SU-DHL-6 (cell line): Measurements from ENCODE around the gene ZNF786.

Experiments used
- H2AFZ ChIP-seq: fragments of 200-600 bp; sonication (generic); 2 replicates; pipeline ENCODE4 v1.6.1; 2014; ENCODE audit warnings: low read depth, mild to moderate bottlenecking, moderate library complexity, mixed read lengths, antibody characterized with exemption, low read length; ENCODE audit not compliant: severe bottlenecking
- H3F3A ChIP-seq: fragments of 200-600 bp; shearing (Covaris generic); 2 replicates; pipeline ENCODE4 v1.6.0; 2016; ENCODE audit warnings: antibody characterized with exemption, mild to moderate bottlenecking; ENCODE audit not compliant: insufficient read depth
- H3K27ac ChIP-seq: fragments of 200-600 bp; sonication (generic); 2 replicates; pipeline ENCODE4 v1.5.1; 2016; ENCODE audit warnings: low read depth, mild to moderate bottlenecking, low read length, moderate library complexity, mixed read lengths
- H3K27me3 ChIP-seq: fragments of 200-600 bp; sonication (generic), shearing (Covaris generic); 2 replicates; pipeline ENCODE4 v1.6.0; 2014; ENCODE audit warnings: mild to moderate bottlenecking, low read length
- H3K36me3 ChIP-seq: fragments of 200-600 bp; sonication (generic); 2 replicates; pipeline ENCODE4 v1.6.1; 2014; ENCODE audit warnings: mild to moderate bottlenecking, low read length, mixed read lengths
- H3K4me2 ChIP-seq: fragments of 300-600, 200-600 bp; shearing (Covaris generic), sonication (generic); 2 replicates; pipeline ENCODE4 v1.6.0; 2014; ENCODE audit warnings: low read length, low read depth, mild to moderate bottlenecking; ENCODE audit not compliant: poor library complexity, severe bottlenecking
- H3K4me3 ChIP-seq: fragments of 200-600 bp; sonication (generic); 2 replicates; pipeline ENCODE4 v1.5.1; 2014; ENCODE audit warnings: antibody characterized with exemption, low read length, mild to moderate bottlenecking, mixed read lengths; ENCODE audit not compliant: insufficient read depth, poor library complexity, severe bottlenecking
- H3K79me2 ChIP-seq: fragments of 200-600 bp; sonication (generic); 2 replicates; pipeline ENCODE4 v1.6.1; 2014; ENCODE audit warnings: mild to moderate bottlenecking, low read length, moderate library complexity; ENCODE audit not compliant: insufficient read depth
- H3K9ac ChIP-seq: fragments of 200-600 bp; sonication (generic); 2 replicates; pipeline ENCODE4 v1.7.0; 2014; ENCODE audit warnings: mild to moderate bottlenecking, low read length
- H3K9me2 ChIP-seq: fragments of 200-600 bp; sonication (generic); replicated peaks from 2 replicates; pipeline ENCODE4 v1.6.1; 2014; ENCODE audit warnings: low read length; ENCODE audit not compliant: insufficient read depth
- H3K9me3 ChIP-seq: fragments of 200-600 bp; sonication (generic); 2 replicates; pipeline ENCODE4 v1.6.1; 2014; ENCODE audit warnings: low read length, mixed read lengths; ENCODE audit not compliant: insufficient read depth
- H4K20me1 ChIP-seq: fragments of 200-600 bp; sonication (generic); 2 replicates; pipeline ENCODE4 v1.6.1; 2014; ENCODE audit warnings: low read depth, mild to moderate bottlenecking, antibody characterized with exemption, low read length, moderate library complexity, mixed read lengths
- EZH2phosphoT487 ChIP-seq: fragments of 200-600 bp; sonication (generic), shearing (Covaris generic); conservative IDR thresholded peaks from 2 replicates; pipeline ENCODE4 v1.6.1; 2018; ENCODE audit warnings: mild to moderate bottlenecking, antibody characterized with exemption, low read length, moderate library complexity, mixed read lengths
- TF ChIP-seq, protein P1 (sequence below): fragments of 200-600 bp; sonication (generic); IDR thresholded peaks from one replicate; pipeline ENCODE4 v1.5.1; 2017; ENCODE audit warnings: antibody characterized with exemption, mild to moderate bottlenecking, low read length, moderate library complexity; ENCODE audit not compliant: insufficient read depth, poor library complexity, severe bottlenecking

The ZNF786 gene

DNA sequence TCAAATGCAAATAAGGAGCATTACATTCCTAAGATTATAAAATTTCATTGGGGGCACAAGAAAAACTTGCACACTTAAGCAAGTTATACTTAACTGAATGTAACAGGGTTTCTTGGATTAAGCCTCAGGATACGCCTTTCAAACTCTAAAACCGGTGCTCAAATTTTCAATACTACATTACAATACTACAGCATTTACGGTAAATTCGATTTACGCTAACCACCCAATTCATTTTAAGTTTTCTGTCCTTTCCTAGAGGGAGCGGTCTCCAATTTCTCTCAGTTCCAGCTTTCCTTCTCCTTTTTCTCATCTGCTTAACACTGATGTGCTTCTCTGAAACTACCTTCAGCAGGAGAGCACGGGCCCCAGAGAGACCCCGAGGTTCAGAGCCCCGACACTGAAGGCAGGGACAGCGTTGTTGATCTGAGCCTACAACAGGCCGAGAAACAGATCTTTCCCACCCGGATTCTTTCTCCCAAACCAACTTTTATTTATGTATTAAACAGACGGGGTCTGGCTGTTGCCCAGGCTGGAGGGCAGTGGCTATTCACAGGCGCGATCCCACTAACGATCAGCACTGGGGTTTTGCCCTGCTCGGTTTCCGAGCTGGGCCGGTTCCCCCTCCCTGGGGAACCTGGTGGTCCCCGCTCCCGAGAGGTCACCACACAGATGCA lies 34.8 kb upstream of the ZNF786 start:
- Histone ChIP-seq H3K9ac (peak overlapping the region; percentile 96), H3K9me3 (no peaks in the 10 kb centered on the region), H3K27ac (no peak overlapping the region), H3K79me2 (peaks cover 13% of the 10 kb centered on the region; the same call in 1 of the 2 replicates), H4K20me1 (no peaks in the 10 kb centered on the region), H3K9me2 (no peaks in the 10 kb centered on the region), H3K27me3 (no peaks in the 10 kb centered on the region), H3K4me2 (peak overlapping the region; percentile 68), H3K36me3 (peaks cover 2% of the 10 kb centered on the region), H3K4me3 (peak overlapping the region; percentile 88), H3F3A (peaks cover 12% of the 10 kb centered on the region), H2AFZ (peak overlapping the region; percentile 92)
- TF ChIP-seq, protein P1, sequence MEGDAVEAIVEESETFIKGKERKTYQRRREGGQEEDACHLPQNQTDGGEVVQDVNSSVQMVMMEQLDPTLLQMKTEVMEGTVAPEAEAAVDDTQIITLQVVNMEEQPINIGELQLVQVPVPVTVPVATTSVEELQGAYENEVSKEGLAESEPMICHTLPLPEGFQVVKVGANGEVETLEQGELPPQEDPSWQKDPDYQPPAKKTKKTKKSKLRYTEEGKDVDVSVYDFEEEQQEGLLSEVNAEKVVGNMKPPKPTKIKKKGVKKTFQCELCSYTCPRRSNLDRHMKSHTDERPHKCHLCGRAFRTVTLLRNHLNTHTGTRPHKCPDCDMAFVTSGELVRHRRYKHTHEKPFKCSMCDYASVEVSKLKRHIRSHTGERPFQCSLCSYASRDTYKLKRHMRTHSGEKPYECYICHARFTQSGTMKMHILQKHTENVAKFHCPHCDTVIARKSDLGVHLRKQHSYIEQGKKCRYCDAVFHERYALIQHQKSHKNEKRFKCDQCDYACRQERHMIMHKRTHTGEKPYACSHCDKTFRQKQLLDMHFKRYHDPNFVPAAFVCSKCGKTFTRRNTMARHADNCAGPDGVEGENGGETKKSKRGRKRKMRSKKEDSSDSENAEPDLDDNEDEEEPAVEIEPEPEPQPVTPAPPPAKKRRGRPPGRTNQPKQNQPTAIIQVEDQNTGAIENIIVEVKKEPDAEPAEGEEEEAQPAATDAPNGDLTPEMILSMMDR, result no peak
- TF ChIP-seq EZH2phosphoT487, result no peak

DNA sequence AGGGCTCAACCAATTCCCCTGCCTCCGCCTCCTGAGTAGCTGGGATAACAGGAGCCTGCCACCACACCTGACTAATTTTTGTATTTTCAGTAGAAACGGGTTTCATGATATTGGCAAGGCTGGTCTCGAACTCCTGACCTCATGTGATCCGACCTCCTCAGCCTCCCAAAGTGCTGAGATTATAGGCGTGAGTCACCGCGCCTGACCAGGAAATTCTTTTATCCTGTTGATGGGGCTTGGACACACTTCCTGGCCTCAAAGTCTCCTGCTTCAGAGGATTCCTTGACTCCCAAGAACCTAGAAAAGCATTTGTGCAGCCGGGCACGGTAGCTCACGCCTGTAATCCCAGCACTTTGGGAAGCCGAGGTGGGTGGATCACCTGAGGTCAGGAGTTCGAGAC lies 19.5 kb upstream of the ZNF786 start:
- no peaks in the 10 kb centered on the region for H3K79me2 ChIP-seq
- no peaks in the 10 kb centered on the region for H3K9me2 ChIP-seq
- TF ChIP-seq, protein P1, result no peak
- TF ChIP-seq EZH2phosphoT487, result no peak
- H3F3A ChIP-seq, result no peaks in the 10 kb centered on the region
- H3K36me3 ChIP-seq, result no peaks in the 10 kb centered on the region
- no peak overlapping the region for H3K4me2 ChIP-seq
- H3K4me3 ChIP-seq, result no peak overlapping the region
- no peak overlapping the region for H3K9ac ChIP-seq
- no peak overlapping the region for H2AFZ ChIP-seq
- no peaks in the 10 kb centered on the region for H3K27me3 ChIP-seq
- H4K20me1 ChIP-seq, result no peaks in the 10 kb centered on the region
- H3K9me3 ChIP-seq, result no peaks in the 10 kb centered on the region
- H3K27ac ChIP-seq, result no peak overlapping the region

DNA sequence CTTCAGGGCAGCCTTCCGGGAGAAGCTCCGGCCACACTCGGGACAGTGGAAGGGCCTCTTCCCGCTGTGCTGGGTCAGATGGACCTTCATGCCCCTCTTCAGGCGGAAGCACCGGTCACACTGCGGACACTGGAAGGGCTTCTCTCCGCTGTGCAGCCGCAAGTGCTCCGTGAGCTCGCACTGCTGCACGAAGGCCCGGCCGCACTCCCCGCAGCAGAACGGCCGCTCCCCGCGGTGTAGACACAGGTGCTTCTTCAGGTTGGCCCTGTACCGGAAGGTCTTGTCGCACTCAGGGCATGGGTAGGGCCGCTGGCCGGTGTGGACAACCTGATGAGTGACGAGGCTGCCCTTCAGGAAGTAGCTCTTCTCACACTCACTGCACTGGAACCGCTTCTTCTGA lies 14.2 kb upstream of the ZNF786 start:
- H2AFZ ChIP-seq, result no peak overlapping the region
- no peaks in the 10 kb centered on the region for H3K27me3 ChIP-seq
- no peaks in the 10 kb centered on the region for H3K36me3 ChIP-seq
- H3K9me3 ChIP-seq, result no peaks in the 10 kb centered on the region
- TF ChIP-seq, protein P1, result no peak
- no peak for TF ChIP-seq EZH2phosphoT487
- no peaks in the 10 kb centered on the region for H3K9me2 ChIP-seq
- no peaks in the 10 kb centered on the region for H3K79me2 ChIP-seq
- no peak overlapping the region for H3K4me3 ChIP-seq
- H3F3A ChIP-seq, result no peaks in the 10 kb centered on the region
- H3K27ac ChIP-seq, result no peak overlapping the region
- no peak overlapping the region for H3K9ac ChIP-seq
- no peaks in the 10 kb centered on the region for H4K20me1 ChIP-seq
- H3K4me2 ChIP-seq, result no peak overlapping the region
